HEK293 (cell line): Measurements from ENCODE around the gene CEBPG.

ENCODE experiments used
- CTCF ChIA-PET: fragments of 350-600 bp; formaldehyde crosslinking; extraction: SDS; loops from one replicate; lab custom pipeline; 2021; ENCODE audit warnings: antibody characterized with exemption; lab: Yijun Ruan, JAX
- POLR2A ChIA-PET: fragments of 300-600 bp; formaldehyde crosslinking; extraction: SDS; loops from one replicate; lab custom pipeline; 2020; ENCODE audit warnings: antibody characterized with exemption, inconsistent platforms; lab: Yijun Ruan, JAX
- H3K27ac ChIP-seq: fragments of 200-500 bp; sonication (Bioruptor generic); 2 replicates; pipeline ENCODE4 v1.5.1; 2014; ENCODE audit warnings: low read depth, low read length, control low read depth, inconsistent platforms; ENCODE audit errors: extremely low read depth
- H3K36me3 ChIP-seq, 2 experiments: fragments of 200-500 bp in 1 of 2; sonication (Bioruptor generic) in 1 of 2; 1 replicate in 1 of 2; 2 replicates in 1 of 2; pipeline ENCODE4 v1.5.1; 2014 to 2017; ENCODE audit warnings: inconsistent platforms in 2 of 2, low read length in 2 of 2; ENCODE audit not compliant: control insufficient read depth in 2 of 2, insufficient read depth in 1 of 2
- H3K4me1 ChIP-seq: fragments of 200-500 bp; sonication (Bioruptor generic); 2 replicates; pipeline ENCODE4 v1.5.1; 2014; ENCODE audit warnings: mild to moderate bottlenecking, low read length, inconsistent platforms; ENCODE audit not compliant: control insufficient read depth, insufficient read depth
- H3K4me3 ChIP-seq: 2 replicates; pipeline ENCODE4 v1.5.1; 2011; ENCODE audit warnings: low read depth, mild to moderate bottlenecking, control low read depth, low read length, moderate library complexity
- H3K9me3 ChIP-seq: fragments of 200-500 bp; sonication (Bioruptor generic); 2 replicates; pipeline ENCODE4 v1.5.1; 2014; ENCODE audit warnings: low read depth, low read length, inconsistent platforms; ENCODE audit not compliant: control insufficient read depth, insufficient read depth
- PRDM1 ChIP-seq: fragments of 450-650 bp; formaldehyde crosslinking; IDR thresholded peaks from 2 replicates; pipeline ENCODE4; 2016; ENCODE audit warnings: missing biosample characterization, missing genetic modification characterization
- REPIN1 ChIP-seq: fragments of 450-650 bp; formaldehyde crosslinking; IDR thresholded peaks from 2 replicates; pipeline ENCODE4 v1.5.1; 2017; ENCODE audit warnings: missing biosample characterization, missing genetic modification characterization, low read depth
- ZBTB7A ChIP-seq: fragments of 450-650 bp; formaldehyde crosslinking; IDR thresholded peaks from 2 replicates; pipeline ENCODE4 v1.5.1; 2016; ENCODE audit warnings: low read depth, missing biosample characterization, missing genetic modification characterization
- ZNF140 ChIP-seq: fragments of 450-650 bp; formaldehyde crosslinking; IDR thresholded peaks from 2 replicates; pipeline ENCODE4 v1.5.1; 2016; ENCODE audit warnings: missing biosample characterization, missing genetic modification characterization
- ZNF202 ChIP-seq: fragments of 450-650 bp; formaldehyde crosslinking; IDR thresholded peaks from 2 replicates; pipeline ENCODE4 v1.5.1; 2016; ENCODE audit warnings: missing biosample characterization, missing genetic modification characterization, borderline replicate concordance
- ZNF280C ChIP-seq: fragments of 450-650 bp; formaldehyde crosslinking; IDR thresholded peaks from 2 replicates; pipeline ENCODE4 v1.5.1; 2016; ENCODE audit warnings: missing biosample characterization, missing genetic modification characterization
- ZNF350 ChIP-seq: fragments of 450-650 bp; formaldehyde crosslinking; IDR thresholded peaks from 2 replicates; pipeline ENCODE4 v1.5.0; 2017; ENCODE audit warnings: missing biosample characterization, mild to moderate bottlenecking, missing genetic modification characterization
- ZNF433 ChIP-seq: fragments of 450-650 bp; formaldehyde crosslinking; IDR thresholded peaks from 2 replicates; pipeline ENCODE4 v1.5.1; 2016; ENCODE audit warnings: missing biosample characterization, missing genetic modification characterization, low read depth
- ZNF521 ChIP-seq: fragments of 450-650 bp; formaldehyde crosslinking; IDR thresholded peaks from 2 replicates; pipeline ENCODE4 v1.5.1; 2017; ENCODE audit warnings: missing biosample characterization, mild to moderate bottlenecking, missing genetic modification characterization
- ZNF529 ChIP-seq: fragments of 450-650 bp; formaldehyde crosslinking; IDR thresholded peaks from 2 replicates; pipeline ENCODE4 v1.5.1; 2017; ENCODE audit warnings: missing genetic modification characterization, missing biosample characterization; ENCODE audit not compliant: insufficient replicate concordance
- ZNF548 ChIP-seq: fragments of 450-650 bp; formaldehyde crosslinking; IDR thresholded peaks from 2 replicates; pipeline ENCODE4 v1.5.1; 2016; ENCODE audit warnings: missing biosample characterization, missing genetic modification characterization
- ZNF624 ChIP-seq: fragments of 450-650 bp; formaldehyde crosslinking; IDR thresholded peaks from 2 replicates; pipeline ENCODE4 v1.5.1; 2017; ENCODE audit warnings: missing biosample characterization, missing genetic modification characterization
- ZNF645 ChIP-seq: fragments of 450-650 bp; formaldehyde crosslinking; IDR thresholded peaks from 2 replicates; pipeline ENCODE4; 2016; ENCODE audit warnings: missing biosample characterization, missing genetic modification characterization
- ZNF747 ChIP-seq: fragments of 450-650 bp; formaldehyde crosslinking; IDR thresholded peaks from 2 replicates; pipeline ENCODE4 v1.5.1; 2016; ENCODE audit warnings: missing biosample characterization, missing genetic modification characterization
- ZNF792 ChIP-seq: fragments of 450-650 bp; formaldehyde crosslinking; IDR thresholded peaks from 2 replicates; pipeline ENCODE4 v1.5.1; 2016; ENCODE audit warnings: missing biosample characterization, missing genetic modification characterization
- ZSCAN30 ChIP-seq: fragments of 450-650 bp; IDR thresholded peaks from 2 replicates; pipeline ENCODE4 v1.5.1; 2018; ENCODE audit warnings: missing biosample characterization, mild to moderate bottlenecking, missing genetic modification characterization, moderate library complexity
- TF ChIP-seq, protein P1 (sequence below): fragments of 450-650 bp; formaldehyde crosslinking; conservative IDR thresholded peaks from 2 replicates; pipeline ENCODE4 v1.5.1; 2016; ENCODE audit warnings: low read depth, missing biosample characterization, missing genetic modification characterization
- TF ChIP-seq, protein P2 (sequence below): fragments of 450-650 bp; IDR thresholded peaks from 2 replicates; pipeline ENCODE4 v1.5.1; 2018; ENCODE audit warnings: missing biosample characterization, mild to moderate bottlenecking, missing genetic modification characterization
- TF ChIP-seq, protein P3 (sequence below): fragments of 450-650 bp; formaldehyde crosslinking; IDR thresholded peaks from 2 replicates; pipeline ENCODE4 v1.5.1; 2016; ENCODE audit warnings: missing biosample characterization, missing genetic modification characterization, borderline replicate concordance

CEBPG gene

GRCh38 chr19:33404506-33405253, 31.2 kb downstream of the CEBPG start:
- Histone ChIP-seq H3K36me3 (no peaks in the 10 kb centered on the region), H3K27ac (no peak overlapping the region), H3K4me3 (no peak overlapping the region), H3K9me3 (no peaks in the 10 kb centered on the region), H3K4me1 (no peaks in the 10 kb centered on the region)
- ChIA-PET CTCF (interaction anchor here (0.6 to 8.4 kb wide), 14 partner anchors 7 to 369 kb away, joined by 3 to 292 read pairs (median 4); partner anchors contain the start of gene SLC7A10), POLR2A (no interaction called here)
- TF ChIP-seq ZNF521 (no peak), ZNF433 (tag by site-specific recombination) (no peak), ZNF140 (no peak), ZNF202 (tag by site-specific recombination) (no peak), ZSCAN30 (no peak), ZNF624 (no peak), ZNF280C (tag by site-specific recombination) (no peak), PRDM1 (tag by site-specific recombination) (no peak), ZNF350 (no peak), ZNF548 (tag by site-specific recombination) (no peak), REPIN1 (tag by site-specific recombination) (no peak), ZNF645 (tag by site-specific recombination) (no peak), ZBTB7A (tag by site-specific recombination) (no peak), ZNF529 (no peak), ZNF792 (tag by site-specific recombination) (no peak), ZNF747 (tag by site-specific recombination) (no peak)
- TF ChIP-seq, protein P1, sequence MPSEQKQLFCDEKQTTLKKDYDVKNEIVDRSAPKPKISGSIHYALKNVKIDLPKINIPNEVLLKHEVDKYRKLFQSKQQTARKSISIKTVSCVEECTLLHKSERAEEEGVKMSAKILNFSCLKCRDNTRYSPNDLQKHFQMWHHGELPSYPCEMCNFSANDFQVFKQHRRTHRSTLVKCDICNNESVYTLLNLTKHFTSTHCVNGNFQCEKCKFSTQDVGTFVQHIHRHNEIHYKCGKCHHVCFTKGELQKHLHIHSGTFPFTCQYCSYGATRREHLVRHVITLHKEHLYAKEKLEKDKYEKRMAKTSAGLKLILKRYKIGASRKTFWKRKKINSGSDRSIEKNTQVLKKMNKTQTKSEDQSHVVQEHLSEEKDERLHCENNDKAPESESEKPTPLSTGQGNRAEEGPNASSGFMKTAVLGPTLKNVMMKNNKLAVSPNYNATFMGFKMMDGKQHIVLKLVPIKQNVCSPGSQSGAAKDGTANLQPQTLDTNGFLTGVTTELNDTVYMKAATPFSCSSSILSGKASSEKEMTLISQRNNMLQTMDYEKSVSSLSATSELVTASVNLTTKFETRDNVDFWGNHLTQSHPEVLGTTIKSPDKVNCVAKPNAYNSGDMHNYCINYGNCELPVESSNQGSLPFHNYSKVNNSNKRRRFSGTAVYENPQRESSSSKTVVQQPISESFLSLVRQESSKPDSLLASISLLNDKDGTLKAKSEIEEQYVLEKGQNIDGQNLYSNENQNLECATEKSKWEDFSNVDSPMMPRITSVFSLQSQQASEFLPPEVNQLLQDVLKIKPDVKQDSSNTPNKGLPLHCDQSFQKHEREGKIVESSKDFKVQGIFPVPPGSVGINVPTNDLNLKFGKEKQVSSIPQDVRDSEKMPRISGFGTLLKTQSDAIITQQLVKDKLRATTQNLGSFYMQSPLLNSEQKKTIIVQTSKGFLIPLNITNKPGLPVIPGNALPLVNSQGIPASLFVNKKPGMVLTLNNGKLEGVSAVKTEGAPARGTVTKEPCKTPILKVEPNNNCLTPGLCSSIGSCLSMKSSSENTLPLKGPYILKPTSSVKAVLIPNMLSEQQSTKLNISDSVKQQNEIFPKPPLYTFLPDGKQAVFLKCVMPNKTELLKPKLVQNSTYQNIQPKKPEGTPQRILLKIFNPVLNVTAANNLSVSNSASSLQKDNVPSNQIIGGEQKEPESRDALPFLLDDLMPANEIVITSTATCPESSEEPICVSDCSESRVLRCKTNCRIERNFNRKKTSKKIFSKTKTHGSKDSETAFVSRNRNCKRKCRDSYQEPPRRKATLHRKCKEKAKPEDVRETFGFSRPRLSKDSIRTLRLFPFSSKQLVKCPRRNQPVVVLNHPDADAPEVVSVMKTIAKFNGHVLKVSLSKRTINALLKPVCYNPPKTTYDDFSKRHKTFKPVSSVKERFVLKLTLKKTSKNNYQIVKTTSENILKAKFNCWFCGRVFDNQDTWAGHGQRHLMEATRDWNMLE = no peak
- TF ChIP-seq, protein P2, sequence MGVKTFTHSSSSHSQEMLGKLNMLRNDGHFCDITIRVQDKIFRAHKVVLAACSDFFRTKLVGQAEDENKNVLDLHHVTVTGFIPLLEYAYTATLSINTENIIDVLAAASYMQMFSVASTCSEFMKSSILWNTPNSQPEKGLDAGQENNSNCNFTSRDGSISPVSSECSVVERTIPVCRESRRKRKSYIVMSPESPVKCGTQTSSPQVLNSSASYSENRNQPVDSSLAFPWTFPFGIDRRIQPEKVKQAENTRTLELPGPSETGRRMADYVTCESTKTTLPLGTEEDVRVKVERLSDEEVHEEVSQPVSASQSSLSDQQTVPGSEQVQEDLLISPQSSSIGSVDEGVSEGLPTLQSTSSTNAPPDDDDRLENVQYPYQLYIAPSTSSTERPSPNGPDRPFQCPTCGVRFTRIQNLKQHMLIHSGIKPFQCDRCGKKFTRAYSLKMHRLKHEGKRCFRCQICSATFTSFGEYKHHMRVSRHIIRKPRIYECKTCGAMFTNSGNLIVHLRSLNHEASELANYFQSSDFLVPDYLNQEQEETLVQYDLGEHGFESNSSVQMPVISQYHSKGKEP = no peak
- TF ChIP-seq, protein P3, sequence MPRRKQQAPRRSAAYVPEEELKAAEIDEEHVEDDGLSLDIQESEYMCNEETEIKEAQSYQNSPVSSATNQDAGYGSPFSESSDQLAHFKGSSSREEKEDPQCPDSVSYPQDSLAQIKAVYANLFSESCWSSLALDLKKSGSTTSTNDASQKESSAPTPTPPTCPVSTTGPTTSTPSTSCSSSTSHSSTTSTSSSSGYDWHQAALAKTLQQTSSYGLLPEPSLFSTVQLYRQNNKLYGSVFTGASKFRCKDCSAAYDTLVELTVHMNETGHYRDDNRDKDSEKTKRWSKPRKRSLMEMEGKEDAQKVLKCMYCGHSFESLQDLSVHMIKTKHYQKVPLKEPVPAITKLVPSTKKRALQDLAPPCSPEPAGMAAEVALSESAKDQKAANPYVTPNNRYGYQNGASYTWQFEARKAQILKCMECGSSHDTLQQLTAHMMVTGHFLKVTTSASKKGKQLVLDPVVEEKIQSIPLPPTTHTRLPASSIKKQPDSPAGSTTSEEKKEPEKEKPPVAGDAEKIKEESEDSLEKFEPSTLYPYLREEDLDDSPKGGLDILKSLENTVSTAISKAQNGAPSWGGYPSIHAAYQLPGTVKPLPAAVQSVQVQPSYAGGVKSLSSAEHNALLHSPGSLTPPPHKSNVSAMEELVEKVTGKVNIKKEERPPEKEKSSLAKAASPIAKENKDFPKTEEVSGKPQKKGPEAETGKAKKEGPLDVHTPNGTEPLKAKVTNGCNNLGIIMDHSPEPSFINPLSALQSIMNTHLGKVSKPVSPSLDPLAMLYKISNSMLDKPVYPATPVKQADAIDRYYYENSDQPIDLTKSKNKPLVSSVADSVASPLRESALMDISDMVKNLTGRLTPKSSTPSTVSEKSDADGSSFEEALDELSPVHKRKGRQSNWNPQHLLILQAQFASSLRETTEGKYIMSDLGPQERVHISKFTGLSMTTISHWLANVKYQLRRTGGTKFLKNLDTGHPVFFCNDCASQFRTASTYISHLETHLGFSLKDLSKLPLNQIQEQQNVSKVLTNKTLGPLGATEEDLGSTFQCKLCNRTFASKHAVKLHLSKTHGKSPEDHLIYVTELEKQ (tag by site-specific recombination) = no peak
